HEK293 (cell line): ENCODE results near the gene USP9Y.

Experiments
- CTCF ChIA-PET: fragments of 350-600 bp; formaldehyde crosslinking; extraction: SDS; loops from one replicate; lab custom pipeline; 2021; ENCODE audit warnings: antibody characterized with exemption; lab: Yijun Ruan, JAX
- POLR2A ChIA-PET: fragments of 300-600 bp; formaldehyde crosslinking; extraction: SDS; loops from one replicate; lab custom pipeline; 2020; ENCODE audit warnings: antibody characterized with exemption, inconsistent platforms; lab: Yijun Ruan, JAX
- H3K27ac ChIP-seq: fragments of 200-500 bp; sonication (Bioruptor generic); 2 replicates; pipeline ENCODE4 v1.5.1; 2014; ENCODE audit warnings: low read depth, low read length, control low read depth, inconsistent platforms; ENCODE audit errors: extremely low read depth
- H3K36me3 ChIP-seq, 2 experiments: fragments of 200-500 bp in 1 of 2; sonication (Bioruptor generic) in 1 of 2; 1 replicate in 1 of 2; 2 replicates in 1 of 2; pipeline ENCODE4 v1.5.1; 2014 to 2017; ENCODE audit warnings: inconsistent platforms in 2 of 2, low read length in 2 of 2; ENCODE audit not compliant: control insufficient read depth in 2 of 2, insufficient read depth in 1 of 2
- H3K4me1 ChIP-seq: fragments of 200-500 bp; sonication (Bioruptor generic); 2 replicates; pipeline ENCODE4 v1.5.1; 2014; ENCODE audit warnings: mild to moderate bottlenecking, low read length, inconsistent platforms; ENCODE audit not compliant: control insufficient read depth, insufficient read depth
- H3K4me3 ChIP-seq: 2 replicates; pipeline ENCODE4 v1.5.1; 2011; ENCODE audit warnings: low read depth, mild to moderate bottlenecking, control low read depth, low read length, moderate library complexity
- H3K9me3 ChIP-seq: fragments of 200-500 bp; sonication (Bioruptor generic); 2 replicates; pipeline ENCODE4 v1.5.1; 2014; ENCODE audit warnings: low read depth, low read length, inconsistent platforms; ENCODE audit not compliant: control insufficient read depth, insufficient read depth
- KLF1 ChIP-seq: fragments of 450-650 bp; formaldehyde crosslinking; IDR thresholded peaks from 2 replicates; pipeline ENCODE4 v1.5.1; 2016; ENCODE audit warnings: missing biosample characterization, missing genetic modification characterization
- KLF7 ChIP-seq: fragments of 450-650 bp; formaldehyde crosslinking; IDR thresholded peaks from 2 replicates; pipeline ENCODE4 v1.5.1; 2016; ENCODE audit warnings: missing biosample characterization, missing genetic modification characterization, borderline replicate concordance
- OVOL3 ChIP-seq: fragments of 450-650 bp; formaldehyde crosslinking; IDR thresholded peaks from 2 replicates; pipeline ENCODE4 v1.5.1; 2016; ENCODE audit warnings: missing biosample characterization, missing genetic modification characterization
- PRDM10 ChIP-seq: fragments of 450-650 bp; formaldehyde crosslinking; IDR thresholded peaks from 2 replicates; pipeline ENCODE4 v1.5.1; 2016; ENCODE audit warnings: missing biosample characterization, missing genetic modification characterization
- TCF7L2 ChIP-seq: IDR thresholded peaks from 2 replicates; pipeline ENCODE4 v1.6.1; 2011; ENCODE audit warnings: low read depth, mild to moderate bottlenecking, inconsistent platforms, low read length, moderate library complexity, borderline replicate concordance
- WT1 ChIP-seq: fragments of 450-650 bp; formaldehyde crosslinking; IDR thresholded peaks from 2 replicates; pipeline ENCODE4 v1.5.1; 2016; ENCODE audit warnings: missing biosample characterization, missing genetic modification characterization
- ZBTB20 ChIP-seq: fragments of 450-650 bp; formaldehyde crosslinking; IDR thresholded peaks from 2 replicates; pipeline ENCODE4 v1.5.1; 2016; ENCODE audit warnings: missing biosample characterization, missing genetic modification characterization
- ZFP69B ChIP-seq: fragments of 450-650 bp; formaldehyde crosslinking; IDR thresholded peaks from 2 replicates; pipeline ENCODE4 v1.5.1; 2016; ENCODE audit warnings: missing biosample characterization, missing genetic modification characterization
- ZNF174 ChIP-seq: fragments of 450-650 bp; formaldehyde crosslinking; IDR thresholded peaks from 2 replicates; pipeline ENCODE4 v1.5.0; 2017; ENCODE audit warnings: missing biosample characterization, mild to moderate bottlenecking, missing genetic modification characterization
- ZNF350 ChIP-seq: fragments of 450-650 bp; formaldehyde crosslinking; IDR thresholded peaks from 2 replicates; pipeline ENCODE4 v1.5.0; 2017; ENCODE audit warnings: missing biosample characterization, mild to moderate bottlenecking, missing genetic modification characterization
- ZNF416 ChIP-seq: fragments of 450-650 bp; formaldehyde crosslinking; IDR thresholded peaks from 2 replicates; pipeline ENCODE4 v1.5.1; 2016; ENCODE audit warnings: missing biosample characterization, missing genetic modification characterization
- ZNF426 ChIP-seq: fragments of 450-650 bp; formaldehyde crosslinking; IDR thresholded peaks from 2 replicates; pipeline ENCODE4 v1.5.1; 2017; ENCODE audit warnings: missing biosample characterization, missing genetic modification characterization, mild to moderate bottlenecking, inconsistent platforms, moderate library complexity
- ZNF544 ChIP-seq: fragments of 450-650 bp; formaldehyde crosslinking; IDR thresholded peaks from 2 replicates; pipeline ENCODE4 v1.5.0; 2017; ENCODE audit warnings: missing biosample characterization, missing genetic modification characterization
- ZNF560 ChIP-seq: fragments of 450-650 bp; formaldehyde crosslinking; IDR thresholded peaks from 2 replicates; pipeline ENCODE4 v1.5.1; 2017; ENCODE audit warnings: missing biosample characterization, missing genetic modification characterization, borderline replicate concordance
- ZNF561 ChIP-seq: fragments of 450-650 bp; IDR thresholded peaks from 2 replicates; pipeline ENCODE4 v1.5.1; 2018; ENCODE audit warnings: missing biosample characterization, missing genetic modification characterization, borderline replicate concordance
- ZNF610 ChIP-seq: fragments of 450-650 bp; formaldehyde crosslinking; IDR thresholded peaks from 2 replicates; pipeline ENCODE4 v1.5.1; 2016; ENCODE audit warnings: missing biosample characterization, missing genetic modification characterization, borderline replicate concordance
- ZSCAN23 ChIP-seq: fragments of 450-650 bp; formaldehyde crosslinking; IDR thresholded peaks from 2 replicates; pipeline ENCODE4 v1.5.1; 2016; ENCODE audit warnings: missing biosample characterization, missing genetic modification characterization
- ZXDB ChIP-seq: fragments of 450-650 bp; formaldehyde crosslinking; IDR thresholded peaks from 2 replicates; pipeline ENCODE4 v1.5.1; 2016; ENCODE audit warnings: missing biosample characterization, missing genetic modification characterization
- TF ChIP-seq, protein P1 (sequence below): fragments of 450-650 bp; formaldehyde crosslinking; IDR thresholded peaks from 2 replicates; pipeline ENCODE4 v1.5.1; 2016; ENCODE audit warnings: missing biosample characterization, missing genetic modification characterization
- TF ChIP-seq, protein P2 (sequence below): fragments of 450-650 bp; formaldehyde crosslinking; IDR thresholded peaks from 2 replicates; pipeline ENCODE4 v1.5.1; 2016; ENCODE audit warnings: missing biosample characterization, missing genetic modification characterization
- TF ChIP-seq, protein P3 (sequence below): fragments of 450-650 bp; formaldehyde crosslinking; IDR thresholded peaks from 2 replicates; pipeline ENCODE4 v1.5.1; 2016; ENCODE audit warnings: missing biosample characterization, missing genetic modification characterization
- TF ChIP-seq, protein P4 (sequence below): fragments of 450-650 bp; formaldehyde crosslinking; IDR thresholded peaks from 2 replicates; pipeline ENCODE4 v1.5.1; 2017; ENCODE audit warnings: missing biosample characterization, missing genetic modification characterization

USP9Y gene

GRCh38 chrY:12846793-12847192 is 145.8 kb downstream of the USP9Y start:
- Histone ChIP-seq H3K36me3 (no peaks in the 10 kb centered on the region), H3K9me3 (no peaks in the 10 kb centered on the region), H3K4me3 (no peak overlapping the region), H3K27ac (no peak overlapping the region), H3K4me1 (no peaks in the 10 kb centered on the region)
- POLR2A ChIA-PET = no interaction called here
- CTCF ChIA-PET = no interaction called here
- no peak for TF ChIP-seq ZNF426 (tag by site-specific recombination)
- no peak for TF ChIP-seq ZBTB20
- TF ChIP-seq ZNF610 = no peak
- TF ChIP-seq, protein P1, sequence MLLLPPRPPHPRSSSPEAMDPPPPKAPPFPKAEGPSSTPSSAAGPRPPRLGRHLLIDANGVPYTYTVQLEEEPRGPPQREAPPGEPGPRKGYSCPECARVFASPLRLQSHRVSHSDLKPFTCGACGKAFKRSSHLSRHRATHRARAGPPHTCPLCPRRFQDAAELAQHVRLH = no peak
- no peak for TF ChIP-seq ZNF350
- TF ChIP-seq TCF7L2 = no peak
- TF ChIP-seq, protein P2, sequence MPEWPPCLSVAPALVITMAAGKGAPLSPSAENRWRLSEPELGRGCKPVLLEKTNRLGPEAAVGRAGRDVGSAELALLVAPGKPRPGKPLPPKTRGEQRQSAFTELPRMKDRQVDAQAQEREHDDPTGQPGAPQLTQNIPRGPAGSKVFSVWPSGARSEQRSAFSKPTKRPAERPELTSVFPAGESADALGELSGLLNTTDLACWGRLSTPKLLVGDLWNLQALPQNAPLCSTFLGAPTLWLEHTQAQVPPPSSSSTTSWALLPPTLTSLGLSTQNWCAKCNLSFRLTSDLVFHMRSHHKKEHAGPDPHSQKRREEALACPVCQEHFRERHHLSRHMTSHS (tag by site-specific recombination) = no peak
- TF ChIP-seq ZNF544 (tag by site-specific recombination) = no peak
- TF ChIP-seq, protein P3, sequence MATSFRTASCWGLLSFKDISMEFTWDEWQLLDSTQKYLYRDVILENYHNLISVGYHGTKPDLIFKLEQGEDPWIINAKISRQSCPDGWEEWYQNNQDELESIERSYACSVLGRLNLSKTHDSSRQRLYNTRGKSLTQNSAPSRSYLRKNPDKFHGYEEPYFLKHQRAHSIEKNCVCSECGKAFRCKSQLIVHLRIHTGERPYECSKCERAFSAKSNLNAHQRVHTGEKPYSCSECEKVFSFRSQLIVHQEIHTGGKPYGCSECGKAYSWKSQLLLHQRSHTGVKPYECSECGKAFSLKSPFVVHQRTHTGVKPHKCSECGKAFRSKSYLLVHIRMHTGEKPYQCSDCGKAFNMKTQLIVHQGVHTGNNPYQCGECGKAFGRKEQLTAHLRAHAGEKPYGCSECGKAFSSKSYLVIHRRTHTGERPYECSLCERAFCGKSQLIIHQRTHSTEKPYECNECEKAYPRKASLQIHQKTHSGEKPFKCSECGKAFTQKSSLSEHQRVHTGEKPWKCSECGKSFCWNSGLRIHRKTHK (tag by site-specific recombination) = no peak
- TF ChIP-seq PRDM10 (tag by site-specific recombination) = no peak
- no peak for TF ChIP-seq ZFP69B (tag by site-specific recombination)

DNA sequence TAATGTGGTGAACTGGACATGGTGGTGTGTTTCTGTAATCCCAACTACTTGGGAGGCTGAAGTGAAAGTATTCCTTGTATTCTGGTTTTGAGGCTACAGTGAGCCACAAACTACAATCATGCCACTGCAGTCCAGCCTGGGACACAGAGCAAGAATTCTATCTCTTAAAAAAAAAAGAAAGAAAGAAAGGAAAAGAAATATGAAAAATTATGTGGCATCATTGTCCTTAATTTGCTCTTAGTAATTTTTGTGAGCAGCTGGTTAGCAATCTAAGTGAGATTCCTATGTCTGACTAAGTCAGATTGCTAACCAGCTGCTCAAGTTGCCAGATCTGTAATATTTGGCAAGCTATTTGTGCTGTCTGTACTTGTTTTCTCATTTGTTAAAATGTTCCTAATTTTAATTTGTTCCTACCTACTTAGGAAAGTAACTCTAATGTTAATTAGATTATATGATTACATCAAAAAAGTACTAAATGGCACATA is 154.8 kb downstream of the USP9Y start:
- ChIA-PET CTCF (no interaction called here), POLR2A (no interaction called here)
- Histone ChIP-seq H3K4me1 (no peaks in the 10 kb centered on the region), H3K36me3 (no peaks in the 10 kb centered on the region), H3K9me3 (no peaks in the 10 kb centered on the region), H3K27ac (no peak overlapping the region), H3K4me3 (no peak overlapping the region)
- TF ChIP-seq ZNF416 (tag by site-specific recombination) (no peak), ZNF560 (tag by site-specific recombination) (no peak), ZXDB (tag by site-specific recombination) (no peak), ZSCAN23 (tag by site-specific recombination) (no peak), KLF7 (tag by site-specific recombination) (no peak)

DNA sequence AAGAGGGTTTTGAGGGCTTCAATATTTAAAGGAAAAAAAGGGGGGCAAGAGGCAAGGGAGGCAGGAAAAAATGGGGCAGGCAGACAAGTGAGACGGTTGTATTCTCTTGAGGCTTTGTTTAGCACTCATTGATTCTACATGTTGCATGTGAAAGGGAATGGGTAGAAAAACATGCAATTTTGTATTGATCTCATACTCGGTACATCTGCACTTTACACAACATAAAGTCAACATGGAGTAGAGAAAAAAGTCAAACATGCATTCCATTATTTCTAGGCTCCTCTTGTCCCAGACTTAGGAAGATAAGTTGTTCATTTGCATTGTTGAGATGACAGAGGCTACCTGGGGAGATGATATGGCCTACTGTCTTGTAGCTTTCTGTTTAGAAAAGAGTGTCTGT is 166.9 kb downstream of the USP9Y start:
- POLR2A ChIA-PET = no interaction called here
- H3K4me3 ChIP-seq = no peak overlapping the region
- no peaks in the 10 kb centered on the region for H3K4me1 ChIP-seq
- no peaks in the 10 kb centered on the region for H3K9me3 ChIP-seq
- CTCF ChIA-PET = no interaction called here
- H3K36me3 ChIP-seq = no peaks in the 10 kb centered on the region
- H3K27ac ChIP-seq = no peak overlapping the region
- TF ChIP-seq ZNF416 (tag by site-specific recombination) (no peak), KLF1 (no peak), ZNF544 (tag by site-specific recombination) (no peak), WT1 (tag by site-specific recombination) (no peak), KLF7 (tag by site-specific recombination) (no peak), TCF7L2 (no peak), OVOL3 (no peak), ZNF561 (tag by site-specific recombination) (no peak), ZNF174 (tag by site-specific recombination) (no peak)
- TF ChIP-seq, protein P4, sequence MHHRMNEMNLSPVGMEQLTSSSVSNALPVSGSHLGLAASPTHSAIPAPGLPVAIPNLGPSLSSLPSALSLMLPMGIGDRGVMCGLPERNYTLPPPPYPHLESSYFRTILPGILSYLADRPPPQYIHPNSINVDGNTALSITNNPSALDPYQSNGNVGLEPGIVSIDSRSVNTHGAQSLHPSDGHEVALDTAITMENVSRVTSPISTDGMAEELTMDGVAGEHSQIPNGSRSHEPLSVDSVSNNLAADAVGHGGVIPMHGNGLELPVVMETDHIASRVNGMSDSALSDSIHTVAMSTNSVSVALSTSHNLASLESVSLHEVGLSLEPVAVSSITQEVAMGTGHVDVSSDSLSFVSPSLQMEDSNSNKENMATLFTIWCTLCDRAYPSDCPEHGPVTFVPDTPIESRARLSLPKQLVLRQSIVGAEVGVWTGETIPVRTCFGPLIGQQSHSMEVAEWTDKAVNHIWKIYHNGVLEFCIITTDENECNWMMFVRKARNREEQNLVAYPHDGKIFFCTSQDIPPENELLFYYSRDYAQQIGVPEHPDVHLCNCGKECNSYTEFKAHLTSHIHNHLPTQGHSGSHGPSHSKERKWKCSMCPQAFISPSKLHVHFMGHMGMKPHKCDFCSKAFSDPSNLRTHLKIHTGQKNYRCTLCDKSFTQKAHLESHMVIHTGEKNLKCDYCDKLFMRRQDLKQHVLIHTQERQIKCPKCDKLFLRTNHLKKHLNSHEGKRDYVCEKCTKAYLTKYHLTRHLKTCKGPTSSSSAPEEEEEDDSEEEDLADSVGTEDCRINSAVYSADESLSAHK (tag by site-specific recombination) = no peak
